Measurements from ENCODE around the gene GPHN.

Gene GPHN

GRCh38 chr14:67173719-67174118 is 665.8 kb downstream of the GPHN start:
- no peak for DNase-seq

- DNase-seq, result no peak
Observed at GRCh38 chr14:67186172-67186768, 678.3 kb downstream of the GPHN start.

DNA sequence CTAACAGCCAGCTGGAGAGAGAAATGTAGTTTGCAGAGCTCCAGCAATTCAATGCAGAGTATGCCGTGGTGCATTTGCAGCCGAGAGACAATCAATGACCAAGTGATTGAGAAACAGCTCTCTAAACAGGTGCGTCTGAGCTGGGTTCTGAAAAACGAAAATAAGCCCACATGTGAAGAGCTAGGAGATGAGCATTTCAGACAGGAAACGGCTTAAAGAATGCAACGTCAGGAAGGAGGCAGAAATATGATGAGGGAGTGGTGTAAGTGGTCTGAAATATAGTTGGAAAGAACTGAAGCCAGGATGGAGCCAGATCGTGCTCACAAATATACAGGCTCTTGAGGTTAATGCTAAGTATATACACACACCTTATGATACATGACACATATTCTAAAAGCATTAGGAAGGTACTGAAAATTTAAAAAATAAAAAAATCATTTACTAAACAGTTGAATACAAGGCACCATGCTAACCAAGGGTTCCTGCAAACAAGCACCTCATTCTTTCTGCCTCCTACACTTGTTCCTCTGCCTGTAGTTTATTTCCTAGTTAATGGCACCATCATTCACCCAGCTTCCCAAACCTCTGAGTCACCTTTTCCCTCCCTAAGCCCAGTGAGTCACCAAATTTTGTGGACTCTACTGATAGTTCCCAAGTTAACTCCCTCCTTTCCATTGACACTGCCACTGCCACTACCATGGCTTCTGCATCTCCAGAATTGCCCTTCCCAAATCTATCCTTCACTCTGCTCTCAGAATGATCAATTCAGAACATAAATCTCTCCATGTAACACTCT is 679.0 kb downstream of the GPHN start:
- no peak for DNase-seq

DNA sequence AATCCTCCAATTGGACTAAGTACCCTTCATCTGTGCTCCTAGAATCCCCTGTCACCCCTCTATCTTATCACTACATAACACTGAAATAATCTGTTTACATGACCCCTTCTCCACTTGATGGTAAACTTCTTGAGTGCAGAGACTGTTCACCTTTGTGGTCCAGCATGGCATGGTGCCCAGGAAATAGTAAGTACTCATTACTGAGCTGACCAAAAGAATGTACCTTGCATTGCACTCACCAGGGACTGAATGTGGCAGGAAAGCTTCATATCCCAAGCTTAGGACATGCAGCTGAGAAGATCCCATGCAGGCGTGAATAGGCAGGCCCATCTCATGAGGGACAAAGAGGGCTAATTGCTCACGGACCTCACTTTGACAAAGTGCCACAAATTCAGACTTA is 679.9 kb downstream of the GPHN start:
- DNase-seq, result no peak

DNA sequence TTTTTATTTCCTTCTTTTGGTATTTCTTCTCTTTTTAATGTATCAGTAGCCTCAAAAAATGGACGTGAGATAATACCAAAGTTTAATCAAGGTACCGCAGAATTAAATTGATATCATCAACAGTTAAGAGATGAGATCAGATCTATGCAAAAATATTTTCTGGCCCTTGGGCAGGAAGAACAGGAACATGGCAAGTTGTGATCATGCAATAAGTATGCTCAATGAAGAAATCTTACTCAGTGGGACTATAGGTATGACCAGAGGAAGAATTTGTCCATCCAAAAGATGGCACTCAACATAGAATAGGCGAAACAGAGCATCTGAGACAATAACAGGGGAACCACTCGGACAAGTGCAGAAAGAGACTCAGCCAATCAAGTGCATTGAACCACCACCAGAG is 680.4 kb downstream of the GPHN start:
- no peak for DNase-seq

DNA sequence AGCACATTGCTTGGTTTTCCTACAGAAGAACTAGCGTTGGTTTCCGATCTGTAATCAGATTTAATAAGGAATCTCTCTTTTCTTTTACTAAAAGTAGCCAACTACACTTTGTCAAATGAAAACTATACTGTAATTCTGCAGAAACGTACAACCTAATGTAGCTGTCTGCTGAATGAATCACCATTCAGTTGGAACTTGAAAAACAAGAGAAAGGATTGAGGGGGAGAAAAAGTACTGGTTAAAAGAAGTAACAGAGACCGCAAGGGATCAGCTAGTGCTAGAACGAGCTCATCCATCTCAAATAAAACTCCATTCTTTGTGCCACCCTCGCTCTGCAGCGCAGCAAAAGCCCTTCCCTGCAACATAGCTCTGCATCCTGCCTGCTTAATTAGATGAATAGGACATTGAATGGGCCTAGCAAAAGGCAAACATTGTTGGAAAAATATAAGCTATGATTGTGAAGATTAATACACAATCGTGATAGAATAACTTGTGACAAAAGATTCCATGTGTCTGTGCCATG is 683.9 kb downstream of the GPHN start:
- DNase-seq, result no peak

DNA sequence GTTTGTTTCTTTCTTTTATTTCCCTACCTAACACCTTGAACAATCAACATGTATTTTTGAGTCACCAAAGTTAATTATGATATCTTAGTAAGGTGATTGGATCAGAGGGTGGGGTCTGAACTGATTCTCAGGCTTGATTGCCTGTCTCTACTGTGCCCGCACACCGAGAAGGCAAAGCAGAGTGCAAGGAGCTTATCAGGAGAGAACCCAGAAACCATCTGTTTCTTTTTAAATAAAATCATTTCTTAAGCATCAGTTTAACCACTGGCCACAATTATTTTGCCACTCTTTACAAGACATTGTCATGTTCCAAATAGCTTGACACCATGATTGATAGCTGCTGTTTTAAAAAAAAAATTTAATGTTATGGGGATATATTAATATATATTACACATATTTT is 684.4 kb downstream of the GPHN start:
- no peak for DNase-seq

- DNase-seq, result no peak
Observed at GRCh38 chr14:67195279-67195678, 687.3 kb downstream of the GPHN start.

DNA sequence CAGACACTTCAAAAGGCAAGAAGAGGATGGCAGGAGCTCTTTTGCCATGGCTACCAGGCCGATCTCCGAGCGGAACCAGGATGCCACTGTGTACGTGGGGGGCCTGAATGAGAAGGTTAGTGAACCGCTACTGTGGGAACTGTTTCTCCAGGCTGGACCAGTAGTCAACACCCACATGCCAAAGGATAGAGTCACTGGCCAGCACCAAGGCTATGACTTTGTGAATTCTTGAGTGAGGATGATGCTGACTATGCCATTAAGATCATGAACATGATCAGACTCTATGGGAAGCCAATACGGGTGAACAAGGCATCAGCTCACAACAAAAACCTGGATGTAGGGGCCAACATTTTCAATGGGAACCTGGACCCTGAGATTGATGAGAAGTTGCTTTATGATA is 691.1 kb downstream of the GPHN start:
- no peak for DNase-seq

DNA sequence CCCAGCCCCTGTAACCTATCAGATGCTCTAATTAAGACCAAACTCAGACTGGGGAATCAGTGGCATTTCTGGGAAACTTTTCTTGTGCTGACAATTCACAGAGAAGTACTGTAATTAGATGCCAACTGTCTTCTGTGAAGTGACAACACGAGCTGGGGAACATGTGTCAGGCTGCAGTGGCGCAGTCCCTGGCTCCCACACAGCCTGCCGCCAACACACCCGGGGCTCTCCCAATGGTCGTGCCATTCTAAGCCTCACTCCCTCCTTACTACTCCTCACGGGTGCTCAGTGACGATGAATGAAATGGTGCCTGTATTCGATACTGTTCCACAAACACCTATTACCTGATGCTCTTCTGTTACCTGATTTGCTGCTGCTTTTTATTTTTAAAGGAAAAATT is 699.9 kb downstream of the GPHN start:
- DNase-seq, result no peak

DNA sequence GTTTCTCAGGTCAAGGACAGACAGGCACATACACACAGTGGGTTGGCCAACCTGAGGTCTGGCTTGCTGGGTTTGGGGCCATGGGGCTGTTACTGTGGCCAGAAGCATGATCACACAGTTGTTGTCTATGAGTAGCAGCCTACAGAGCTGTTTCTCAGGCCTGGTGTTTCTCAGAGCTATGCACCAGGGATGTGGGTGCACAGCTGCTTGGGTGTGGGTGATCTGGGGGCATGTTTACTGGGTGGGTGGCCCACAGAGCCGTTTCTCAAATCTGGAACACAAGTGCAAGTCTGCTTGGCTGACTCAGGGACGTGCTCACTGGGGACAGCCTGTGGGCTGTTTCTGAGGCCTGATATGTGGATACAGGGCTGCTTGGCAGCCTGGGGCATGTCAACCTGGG is 710.2 kb downstream of the GPHN start:
- DNase-seq, result no peak

DNA sequence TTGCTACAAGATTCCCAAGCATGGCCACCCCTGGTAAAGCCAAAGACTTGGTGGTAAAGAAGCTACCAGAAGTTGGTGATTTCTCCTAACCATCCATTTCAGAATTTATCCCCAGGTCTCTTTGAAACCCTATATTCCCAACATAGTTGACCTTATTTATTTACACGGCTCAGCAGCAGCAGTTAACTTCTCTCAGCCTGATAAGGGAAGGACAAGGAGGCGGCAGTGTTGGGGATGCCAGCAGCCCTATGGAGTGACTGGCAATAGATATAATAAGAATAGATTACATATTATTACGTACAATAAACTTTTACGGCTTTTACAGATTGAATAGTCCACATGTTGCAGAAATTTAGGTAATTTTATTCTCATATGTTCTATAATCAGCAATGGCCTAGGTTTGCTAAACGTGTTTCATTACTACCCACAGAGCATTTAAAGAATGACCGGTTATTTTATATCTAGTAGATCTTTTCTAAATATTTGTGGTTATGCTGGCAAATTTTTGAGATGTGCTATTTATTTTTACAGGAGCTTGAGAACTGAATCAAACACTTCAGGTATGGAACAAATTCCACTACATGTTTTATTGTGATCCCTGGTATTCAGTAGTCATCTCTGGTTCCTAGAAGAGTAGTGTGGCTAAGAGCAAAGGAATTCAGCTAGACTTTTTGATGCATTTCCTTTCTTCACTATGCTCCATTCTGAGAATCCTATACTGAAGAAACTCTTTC is 713.5 kb downstream of the GPHN start:
- DNase-seq, result no peak

- no peak for DNase-seq
Observed at GRCh38 chr14:67221982-67222328, 714.0 kb downstream of the GPHN start.

DNA sequence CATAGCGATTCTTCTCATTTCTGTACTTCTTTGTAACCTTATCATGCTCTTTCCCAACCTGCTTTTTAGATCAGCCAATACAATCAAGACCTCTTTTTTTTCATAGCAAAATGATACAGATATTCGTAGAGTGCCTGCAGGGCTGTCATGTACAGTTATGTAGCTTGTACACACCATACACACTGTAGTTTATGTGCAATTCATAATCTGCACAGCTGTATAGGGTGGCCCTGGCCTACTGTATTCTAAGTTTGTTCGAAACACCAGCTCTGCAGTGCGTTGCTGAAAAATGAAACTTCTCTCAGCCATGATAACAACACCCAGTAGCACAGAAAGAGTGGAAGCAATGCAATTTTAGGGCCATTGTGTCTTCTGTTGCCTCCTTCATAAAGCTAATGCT is 717.6 kb downstream of the GPHN start:
- DNase-seq, result no peak

DNA sequence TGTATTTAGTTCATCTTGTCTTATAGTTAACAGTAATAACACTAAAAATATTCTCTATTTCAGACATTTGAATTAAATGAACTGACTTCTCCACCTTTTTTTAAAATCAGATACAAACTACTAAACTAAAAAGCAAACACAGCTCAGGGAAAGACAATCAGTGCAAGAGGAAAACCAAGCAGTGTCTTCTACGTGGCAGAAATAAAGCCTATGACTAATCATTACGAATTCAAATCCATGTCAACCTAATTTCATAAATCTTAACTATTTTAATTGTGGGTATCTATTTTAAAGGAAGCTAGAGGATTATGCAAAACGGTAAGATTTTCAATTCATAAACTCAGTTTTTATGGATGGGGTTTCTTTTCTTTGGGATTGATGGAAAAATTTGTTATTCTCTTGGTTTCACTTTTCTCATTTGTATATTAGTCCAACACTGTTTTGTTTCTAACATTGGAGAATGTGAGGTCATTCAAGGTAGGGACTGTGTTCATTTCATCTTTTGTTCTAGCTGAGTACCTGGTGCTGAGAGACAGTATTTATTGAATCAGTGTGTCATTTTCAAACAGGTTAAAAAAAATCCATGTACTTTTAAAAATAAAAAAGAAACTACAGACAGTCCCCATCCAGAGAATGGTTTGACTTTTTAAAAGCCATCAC is 720.5 kb downstream of the GPHN start:
- DNase-seq, result no peak

Data from activated naive CD4-positive, alpha-beta T cell treated with Interleukin-2 at 50 U/mL for 16 hours (primary cell).